HEK293 (cell line): ENCODE results near the gene HDAC2.

Experiments used
- CTCF ChIA-PET: fragments of 350-600 bp; formaldehyde crosslinking; extraction: SDS; loops from one replicate; lab custom pipeline; 2021; ENCODE audit warnings: antibody characterized with exemption; lab: Yijun Ruan, JAX
- POLR2A ChIA-PET: fragments of 300-600 bp; formaldehyde crosslinking; extraction: SDS; loops from one replicate; lab custom pipeline; 2020; ENCODE audit warnings: antibody characterized with exemption, inconsistent platforms; lab: Yijun Ruan, JAX
- H3K27ac ChIP-seq: fragments of 200-500 bp; sonication (Bioruptor generic); 2 replicates; pipeline ENCODE4 v1.5.1; 2014; ENCODE audit warnings: low read depth, low read length, control low read depth, inconsistent platforms; ENCODE audit errors: extremely low read depth
- H3K36me3 ChIP-seq, 2 experiments: fragments of 200-500 bp in 1 of 2; sonication (Bioruptor generic) in 1 of 2; 1 replicate in 1 of 2; 2 replicates in 1 of 2; pipeline ENCODE4 v1.5.1; 2014 to 2017; ENCODE audit warnings: inconsistent platforms in 2 of 2, low read length in 2 of 2; ENCODE audit not compliant: control insufficient read depth in 2 of 2, insufficient read depth in 1 of 2
- H3K4me1 ChIP-seq: fragments of 200-500 bp; sonication (Bioruptor generic); 2 replicates; pipeline ENCODE4 v1.5.1; 2014; ENCODE audit warnings: mild to moderate bottlenecking, low read length, inconsistent platforms; ENCODE audit not compliant: control insufficient read depth, insufficient read depth
- H3K4me3 ChIP-seq: 2 replicates; pipeline ENCODE4 v1.5.1; 2011; ENCODE audit warnings: low read depth, mild to moderate bottlenecking, control low read depth, low read length, moderate library complexity
- H3K9me3 ChIP-seq: fragments of 200-500 bp; sonication (Bioruptor generic); 2 replicates; pipeline ENCODE4 v1.5.1; 2014; ENCODE audit warnings: low read depth, low read length, inconsistent platforms; ENCODE audit not compliant: control insufficient read depth, insufficient read depth
- AEBP2 ChIP-seq: fragments of 450-650 bp; formaldehyde crosslinking; IDR thresholded peaks from 2 replicates; pipeline ENCODE4 v1.5.1; 2016; ENCODE audit warnings: missing biosample characterization, missing genetic modification characterization, borderline replicate concordance
- CTCF ChIP-seq: fragments of 450-650 bp; formaldehyde crosslinking; IDR thresholded peaks from 2 replicates; pipeline ENCODE4 v1.5.1; 2016; ENCODE audit warnings: missing biosample characterization, missing genetic modification characterization
- GFI1B ChIP-seq: fragments of 450-650 bp; formaldehyde crosslinking; IDR thresholded peaks from 2 replicates; pipeline ENCODE4 v1.5.1; 2016; ENCODE audit warnings: missing biosample characterization, missing genetic modification characterization
- KLF9 ChIP-seq: fragments of 450-650 bp; formaldehyde crosslinking; IDR thresholded peaks from 2 replicates; pipeline ENCODE4 v1.5.1; 2016; ENCODE audit warnings: missing biosample characterization, missing genetic modification characterization, low read depth
- OVOL3 ChIP-seq: fragments of 450-650 bp; formaldehyde crosslinking; IDR thresholded peaks from 2 replicates; pipeline ENCODE4 v1.5.1; 2016; ENCODE audit warnings: missing biosample characterization, missing genetic modification characterization
- PATZ1 ChIP-seq: fragments of 450-650 bp; formaldehyde crosslinking; IDR thresholded peaks from 2 replicates; pipeline ENCODE4 v1.5.1; 2016; ENCODE audit warnings: missing biosample characterization, missing genetic modification characterization
- PRDM1 ChIP-seq: fragments of 450-650 bp; formaldehyde crosslinking; IDR thresholded peaks from 2 replicates; pipeline ENCODE4; 2016; ENCODE audit warnings: missing biosample characterization, missing genetic modification characterization
- SCRT1 ChIP-seq: fragments of 450-650 bp; formaldehyde crosslinking; IDR thresholded peaks from 2 replicates; pipeline ENCODE4 v1.5.1; 2016; ENCODE audit warnings: missing biosample characterization, missing genetic modification characterization, borderline replicate concordance
- SETDB1 ChIP-seq: IDR thresholded peaks from one replicate; pipeline ENCODE4 v1.6.1; 2017; ENCODE audit warnings: mild to moderate bottlenecking, low read length, moderate library complexity, mixed read lengths; ENCODE audit not compliant: insufficient read length
- ZBTB11 ChIP-seq: fragments of 450-650 bp; formaldehyde crosslinking; conservative IDR thresholded peaks from 2 replicates; pipeline ENCODE4 v1.5.1; 2016; ENCODE audit warnings: low read depth, missing biosample characterization, missing genetic modification characterization
- ZBTB21 ChIP-seq: fragments of 450-650 bp; formaldehyde crosslinking; IDR thresholded peaks from 2 replicates; pipeline ENCODE4 v1.5.1; 2017; ENCODE audit warnings: missing biosample characterization, missing genetic modification characterization
- ZNF121 ChIP-seq: fragments of 450-650 bp; formaldehyde crosslinking; IDR thresholded peaks from 2 replicates; pipeline ENCODE4 v1.5.1; 2016; ENCODE audit warnings: missing biosample characterization, missing genetic modification characterization
- ZNF266 ChIP-seq: fragments of 450-650 bp; formaldehyde crosslinking; IDR thresholded peaks from 2 replicates; pipeline ENCODE4 v1.5.1; 2016; ENCODE audit warnings: missing biosample characterization, missing genetic modification characterization, low read depth
- ZNF48 ChIP-seq: fragments of 450-650 bp; formaldehyde crosslinking; IDR thresholded peaks from 2 replicates; pipeline ENCODE4 v1.5.1; 2016; ENCODE audit warnings: missing biosample characterization, missing genetic modification characterization
- ZNF544 ChIP-seq: fragments of 450-650 bp; formaldehyde crosslinking; IDR thresholded peaks from 2 replicates; pipeline ENCODE4 v1.5.0; 2017; ENCODE audit warnings: missing biosample characterization, missing genetic modification characterization
- ZNF654 ChIP-seq: fragments of 450-650 bp; formaldehyde crosslinking; IDR thresholded peaks from 2 replicates; pipeline ENCODE4 v1.5.1; 2016; ENCODE audit warnings: low read depth, missing biosample characterization, missing genetic modification characterization
- ZNF776 ChIP-seq: fragments of 450-650 bp; formaldehyde crosslinking; IDR thresholded peaks from 2 replicates; pipeline ENCODE4 v1.5.0; 2017; ENCODE audit warnings: missing biosample characterization, missing genetic modification characterization, borderline replicate concordance

The HDAC2 gene

GRCh38 chr6:113909224-113909856 lies 61.6 kb downstream of the HDAC2 start:
- ChIA-PET POLR2A (no interaction called here), CTCF (interaction anchor here (0.5 to 3.3 kb wide), 33 partner anchors 9 to 1829 kb away, joined by 3 to 20 read pairs (median 3); no protein-coding TSS in a partner anchor)
- TF ChIP-seq ZNF654 (tag by site-specific recombination): peak; percentile 90
- TF ChIP-seq ZBTB11 (tag by site-specific recombination): no peak
- no peak for TF ChIP-seq PRDM1 (tag by site-specific recombination)
- TF ChIP-seq CTCF (tag by site-specific recombination): peak; percentile 16; the same call in 1 of the 2 replicates
- H3K4me3 ChIP-seq: no peak overlapping the region
- H3K27ac ChIP-seq: no peak overlapping the region
- H3K36me3 ChIP-seq: no peaks in the 10 kb centered on the region
- H3K4me1 ChIP-seq: no peaks in the 10 kb centered on the region
- no peaks in the 10 kb centered on the region for H3K9me3 ChIP-seq

- CTCF ChIA-PET: interaction anchor here (0.6 to 3.3 kb wide), 22 partner anchors 8 to 1426 kb away, joined by 3 to 20 read pairs (median 4); no protein-coding TSS in a partner anchor
- H3K9me3 ChIP-seq: no peaks in the 10 kb centered on the region
- POLR2A ChIA-PET: no interaction called here
- H3K4me3 ChIP-seq: no peak overlapping the region
- no peak for TF ChIP-seq SETDB1
- no peak for TF ChIP-seq OVOL3 (tag by site-specific recombination)
- TF ChIP-seq ZNF266 (tag by site-specific recombination): no peak
- no peak for TF ChIP-seq PATZ1 (tag by site-specific recombination)
- no peak for TF ChIP-seq ZNF544 (tag by site-specific recombination)
- TF ChIP-seq ZBTB21: no peak
- TF ChIP-seq, all 188 proteins: peak for 0
- H3K36me3 ChIP-seq: no peaks in the 10 kb centered on the region
- no peaks in the 10 kb centered on the region for H3K4me1 ChIP-seq
- no peak overlapping the region for H3K27ac ChIP-seq
Observed at GRCh38 chr6:113908801-113909200, 62.1 kb downstream of the HDAC2 start.

GRCh38 chr6:113907102-113907815 lies 63.7 kb downstream of the HDAC2 start:
- H3K36me3 ChIP-seq: no peaks in the 10 kb centered on the region
- POLR2A ChIA-PET: no interaction called here
- CTCF ChIA-PET: interaction anchor here (0.5 to 3.3 kb wide), 12 partner anchors 17 to 1732 kb away, joined by 3 to 20 read pairs (median 4); no protein-coding TSS in a partner anchor
- TF ChIP-seq ZNF776: no peak
- TF ChIP-seq PRDM1 (tag by site-specific recombination): no peak
- no peak for TF ChIP-seq AEBP2 (tag by site-specific recombination)
- no peak for TF ChIP-seq ZBTB21
- TF ChIP-seq KLF9: no peak
- TF ChIP-seq SCRT1 (tag by site-specific recombination): no peak
- no peak for TF ChIP-seq ZNF48 (tag by site-specific recombination)
- TF ChIP-seq ZNF121: no peak
- TF ChIP-seq GFI1B (tag by site-specific recombination): no peak

More at GRCh38 chr6:113907102-113907815, 63.7 kb downstream of the HDAC2 start:
- no peaks in the 10 kb centered on the region for H3K4me1 ChIP-seq
- H3K9me3 ChIP-seq: no peaks in the 10 kb centered on the region
- no peak overlapping the region for H3K27ac ChIP-seq
- H3K4me3 ChIP-seq: no peak overlapping the region
